GM18519 (cell line): ENCODE data around the gene F10.

Experiments
- ATAC-seq: cut with Tn5 transposase; IDR thresholded peaks from one replicate; pipeline ENCODE4 v1.9.1; 2021; ENCODE audit warnings: mild to moderate bottlenecking, moderate library complexity; ENCODE audit not compliant: unreplicated experiment, low FRiP score

F10 gene

DNA sequence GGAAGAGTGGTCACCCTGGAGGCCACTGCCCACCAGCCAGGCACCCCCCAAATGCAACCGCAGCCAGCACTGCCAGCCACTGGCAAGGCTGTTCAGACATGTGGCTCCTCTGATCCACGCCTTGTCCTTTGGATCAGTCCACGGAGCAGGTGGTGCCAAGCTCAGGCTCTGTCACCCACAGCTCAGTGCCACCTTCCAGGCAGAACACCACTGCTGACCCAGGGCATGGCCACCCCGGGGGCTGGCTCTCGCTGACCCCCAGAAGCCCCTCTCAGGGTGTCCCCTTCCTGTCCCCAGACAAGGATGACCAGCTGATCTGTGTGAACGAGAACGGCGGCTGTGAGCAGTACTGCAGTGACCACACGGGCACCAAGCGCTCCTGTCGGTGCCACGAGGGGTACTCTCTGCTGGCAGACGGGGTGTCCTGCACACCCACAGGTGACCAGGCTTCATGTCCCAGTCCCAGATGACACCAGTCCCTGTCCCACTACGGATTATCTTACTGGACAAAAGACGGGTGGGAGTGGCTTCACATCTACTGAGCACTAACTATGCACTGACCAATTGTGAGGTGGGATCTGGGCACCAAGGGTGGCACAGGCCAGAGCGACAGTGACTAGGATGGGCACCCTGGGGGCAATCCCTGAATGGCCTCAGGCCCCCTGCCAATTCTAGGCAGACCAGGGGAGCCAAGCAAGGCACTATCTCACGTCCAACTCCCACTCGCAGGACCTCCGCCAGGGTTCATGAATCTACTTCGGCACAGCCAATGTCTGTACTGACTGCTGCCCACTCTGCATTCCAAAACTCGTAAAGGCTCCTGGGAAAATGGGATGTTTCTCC is 7.0 kb upstream of the F10 start:
- ATAC-seq = no peak

GRCh38 chr13:113116206-113116800 is 6.3 kb upstream of the F10 start:
- ATAC-seq = no peak

GRCh38 chr13:113116871-113117271 is 5.7 kb upstream of the F10 start:
- no peak for ATAC-seq

- ATAC-seq = no peak
These were observed 5.2 kb upstream of the F10 start for GRCh38 chr13:113117335-113117872.

DNA sequence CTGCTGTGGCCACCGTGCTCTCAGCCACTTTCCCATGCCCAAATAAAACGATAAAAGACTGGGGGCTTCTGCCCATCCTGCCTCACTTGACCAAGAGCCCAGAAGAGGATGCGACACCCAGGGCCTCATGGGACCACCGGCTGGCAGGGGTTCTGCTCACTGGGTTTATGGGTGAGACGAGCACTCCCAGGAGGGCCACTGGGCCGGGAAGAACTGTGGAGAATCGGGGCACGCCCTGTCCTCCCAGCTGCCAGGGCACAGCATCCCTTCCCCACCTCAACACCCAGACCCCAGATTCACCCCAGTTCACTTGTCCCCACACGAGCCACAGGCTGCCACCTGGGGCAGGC is 4.7 kb upstream of the F10 start:
- no peak for ATAC-seq

GRCh38 chr13:113118261-113119021 is 4.2 kb upstream of the F10 start:
- no peak for ATAC-seq

- no peak for ATAC-seq
These were observed 3.3 kb upstream of the F10 start for GRCh38 chr13:113119166-113119821.

- no peak for ATAC-seq
These were observed 2.8 kb upstream of the F10 start for GRCh38 chr13:113119822-113120189.

GRCh38 chr13:113120300-113121182 is 2.1 kb upstream of the F10 start:
- no peak for ATAC-seq

GRCh38 chr13:113121183-113121927 is 1.2 kb upstream of the F10 start:
- no peak for ATAC-seq

- ATAC-seq = no peak
These were observed 599 bp upstream of the F10 start for GRCh38 chr13:113121928-113122471.

- ATAC-seq = no peak
These were observed 915 bp downstream of the F10 start for GRCh38 chr13:113123226-113124201.

DNA sequence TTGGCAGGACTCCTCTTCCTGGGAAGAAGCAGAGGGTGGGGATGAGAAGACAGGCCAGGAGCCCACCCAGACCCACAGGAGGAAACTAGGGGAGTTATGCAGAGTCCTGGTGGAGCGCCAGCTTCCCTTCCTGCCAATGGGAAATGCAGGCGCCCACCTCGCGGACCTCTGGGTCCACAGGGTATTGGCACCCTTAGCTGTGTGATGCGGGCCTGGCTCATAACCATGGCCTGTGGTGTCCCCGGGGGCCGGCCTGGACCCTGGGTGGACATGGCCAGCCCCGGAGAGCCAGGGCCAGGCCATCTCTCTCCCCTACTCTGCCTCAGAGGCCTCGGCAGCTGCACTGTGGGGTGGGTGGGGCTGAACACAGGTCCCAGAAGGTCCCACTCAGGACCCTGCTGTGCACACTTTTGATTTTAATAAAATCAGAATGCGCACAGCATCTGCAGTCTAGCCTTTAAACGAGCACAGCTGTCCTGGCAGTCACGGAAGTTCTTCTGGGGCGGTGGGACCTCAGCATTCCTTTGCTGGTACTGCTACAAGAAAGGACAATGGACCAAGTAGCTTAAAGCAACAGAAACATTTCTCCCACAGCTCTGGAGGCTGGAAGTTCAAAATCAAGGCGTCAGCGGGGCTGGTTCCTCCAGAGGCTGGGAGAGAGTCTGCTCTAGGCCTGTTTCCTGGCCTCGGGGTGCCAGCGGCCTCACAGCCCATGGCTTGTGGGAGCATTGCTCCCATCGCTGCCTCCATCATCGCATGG is 1.8 kb downstream of the F10 start:
- ATAC-seq = no peak

GRCh38 chr13:113125506-113126264 is 3.1 kb downstream of the F10 start:
- ATAC-seq = no peak

DNA sequence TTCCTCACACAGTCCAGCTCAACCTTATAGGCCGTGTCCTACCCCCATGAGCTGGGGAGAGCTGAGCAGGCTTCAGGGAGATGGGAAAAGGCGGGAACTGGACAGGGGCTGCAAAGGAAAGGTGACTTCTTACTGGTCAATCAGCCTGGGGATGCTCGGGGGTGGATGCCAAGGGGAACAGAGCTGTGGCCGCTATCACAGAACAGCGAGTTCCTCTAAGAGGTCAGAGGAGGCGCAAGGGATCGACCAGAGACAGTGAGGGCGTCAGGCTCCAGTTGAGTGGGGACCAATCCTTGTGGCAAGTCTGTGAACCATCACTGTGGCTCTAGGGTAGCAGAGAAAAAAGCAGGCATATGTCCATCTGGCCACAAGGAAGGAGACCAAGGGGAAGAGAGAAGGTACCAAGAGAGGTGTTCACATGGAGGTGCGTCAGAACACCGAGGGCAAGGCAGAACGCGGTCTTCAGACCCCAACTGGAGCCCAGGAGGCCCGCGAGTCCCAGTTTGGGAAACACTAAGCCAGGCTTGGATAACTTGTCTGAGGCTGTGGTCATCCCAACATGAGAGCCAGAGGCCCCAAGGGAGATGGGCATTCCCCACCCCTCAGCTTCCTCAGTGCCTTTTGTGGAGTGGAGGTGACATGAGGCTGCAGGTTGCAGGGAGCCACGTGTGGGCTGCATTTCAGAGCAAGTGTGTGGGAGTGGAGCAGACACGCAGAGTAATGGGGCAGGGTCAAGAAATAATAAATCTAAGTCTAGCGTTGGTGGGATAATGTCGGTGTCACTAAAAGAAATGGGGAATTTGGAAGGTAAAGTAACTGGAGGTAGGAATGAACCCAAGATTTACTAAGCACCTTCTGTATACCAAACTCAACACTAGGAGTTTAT is 3.9 kb downstream of the F10 start:
- ATAC-seq = no peak
